Right lobe of liver (tissue), 6 donors: ENCODE results near the gene HOXA11. TPM values are rescaled to one million over a fixed set of nuclear protein-coding genes. Genes with fewer than 3 reads are reported as not detected.

Experiments used
- ATAC-seq, 4 donors: fragments of 200-7000 bp; cut with Tn5 transposase; one replicate each; pipeline ENCODE4 v1.9.1; 2020; ENCODE audit warnings: mild to moderate bottlenecking in 4 of 4, moderate library complexity in 4 of 4
- DNase-seq, 3 donors: peaks; one replicate each; pipeline ENCODE4 v3.0.0-alpha.2; 2020
- H3K27ac ChIP-seq, 3 donors: fragments of 200-600 bp; one replicate each; pipeline ENCODE4 v1.8.0; 2022
- H3K27me3 ChIP-seq, 2 donors: fragments of 200-600 bp; one replicate each; pipeline ENCODE4 v1.8.0; 2022
- H3K36me3 ChIP-seq, 4 donors: fragments of 200-600 bp; sonication (generic) in 1 of 4; one replicate each; pipeline versions ENCODE4 v1.5.1 to v1.8.0; 2017 to 2022; ENCODE audit warnings: control low read depth in 1 of 4
- H3K4me1 ChIP-seq, 4 donors: fragments of 200-600 bp; sonication (generic) in 1 of 4; one replicate each; pipeline versions ENCODE4 v1.5.1 to v1.8.0; 2017 to 2022; ENCODE audit warnings: control low read depth in 1 of 4
- H3K4me3 ChIP-seq, 3 donors: fragments of 200-600 bp; one replicate each; pipeline ENCODE4 v1.8.0; 2022
- H3K9me3 ChIP-seq, 4 donors: fragments of 200-600 bp; sonication (generic) in 1 of 4; one replicate each; pipeline versions ENCODE4 v1.5.1 to v1.8.0; 2017 to 2022; ENCODE audit warnings: control low read depth in 1 of 4
- POLR2A ChIP-seq: fragments of 450-650 bp; IDR thresholded peaks from one replicate; pipeline ENCODE4 v1.6.1; 2017; ENCODE audit warnings: antibody characterized with exemption, mild to moderate bottlenecking
- WGBS: methylation state at CpG from one replicate; pipeline ENCODE4 v1.1.6; 2018; ENCODE audit warnings: low coverage, low lambda C conversion rate; ENCODE audit not compliant: insufficient coverage; ENCODE audit errors: missing lambda C conversion rate; 5-methylcytosine and 5-hydroxymethylcytosine counted together
- intact Hi-C, 2 donors: fragments of 100-400 bp; cut with DNase I; formaldehyde crosslinking; loops; one replicate each; pipeline versions ENCODE4 v1.11.2 to v1.14.1; 2022
- total RNA-seq, 6 experiments: library from RNA; depleted of rRNA in 2 of 6; stranded (reverse); fragments of >200 nt in 2 of 6; fragmentation: NEBNext Ultra II Directional in 3 of 6; extraction: Animal tissue kit (Norgen Biotek cat#: 25700) in 3 of 6; gene quantifications; one replicate each; pipeline versions ENCODE4 v1.1.0 to v1.2.4, GENCODE V29; 2016 to 2023
- TF ChIP-seq, protein P1 (sequence below), 4 donors: fragments of 200-600 bp in 3 of 4; fragments of 450-650 bp in 1 of 4; IDR thresholded peaks; one replicate each; pipeline versions ENCODE4 v1.5.1 to v1.8.0; 2016 to 2022; ENCODE audit warnings: antibody characterized with exemption in 4 of 4, mild to moderate bottlenecking in 2 of 4
- donor health status: DM: no; HTN: yes; CAD: no.
- donor health status: DM: no; HTN: no; CAD: no.
- donor health status: DM: no; HTN: no; CAD: no.
- donor health status: DM: no; HTN: yes; CAD: no.
- donor health status: DM: no; HTN: yes; CAD: no.

The HOXA11 gene
- total RNA-seq, 6 experiments from 2014 or later, result not detected

DNA sequence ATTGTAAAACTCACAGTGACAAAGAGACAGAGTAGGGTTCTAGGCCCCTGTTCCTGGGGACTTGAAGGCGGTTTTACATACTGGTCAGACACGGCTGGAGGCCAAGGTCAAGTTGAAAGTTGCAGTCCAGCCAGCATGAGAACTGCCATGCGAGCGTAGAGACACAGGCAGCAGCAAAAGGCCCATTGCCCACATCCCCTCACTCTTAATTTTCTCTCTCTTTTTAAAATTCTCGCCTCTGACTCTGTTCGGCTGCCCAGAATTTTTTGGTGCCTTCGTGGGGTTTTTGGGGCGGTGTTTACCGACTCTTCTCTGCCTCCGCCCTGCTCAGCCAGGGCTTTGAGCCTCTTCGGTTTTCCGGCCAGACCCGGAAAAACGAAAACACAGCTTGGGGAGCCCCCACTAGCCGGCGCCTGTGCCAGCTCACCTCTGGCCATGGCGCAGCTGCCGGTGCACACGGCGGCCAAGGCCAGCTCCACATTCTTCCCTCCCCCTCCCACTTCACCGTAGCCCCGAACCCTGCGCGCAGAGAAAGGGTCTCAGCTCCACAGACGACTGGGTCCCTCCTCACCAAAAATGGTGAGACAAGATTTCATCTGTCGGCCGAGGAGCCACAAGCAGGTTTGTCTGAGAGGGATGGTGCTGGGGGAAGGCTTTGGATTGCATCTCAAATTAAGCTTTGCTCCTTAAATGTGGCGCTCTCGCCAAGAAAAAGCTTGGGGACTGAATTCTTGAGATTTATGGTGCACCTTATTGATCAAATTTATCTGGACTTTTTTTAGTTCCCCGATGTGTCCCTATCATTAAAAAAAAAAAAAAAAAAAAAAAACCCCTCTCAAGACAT is 17.2 kb upstream of the HOXA11 start:
- Histone ChIP-seq H3K27ac (no peak overlapping the region), H3K4me3 (no peak overlapping the region), H3K36me3 (no peaks in the 10 kb centered on the region), H3K27me3 (peaks cover 43 to 67% of the 10 kb centered on the region in 2 donors), H3K4me1 (peaks cover 0 to 25% (median 5%) of the 10 kb centered on the region in 4 donors), H3K9me3 (no peaks in the 10 kb centered on the region)
- no peak for TF ChIP-seq POLR2A
- TF ChIP-seq, protein P1, sequence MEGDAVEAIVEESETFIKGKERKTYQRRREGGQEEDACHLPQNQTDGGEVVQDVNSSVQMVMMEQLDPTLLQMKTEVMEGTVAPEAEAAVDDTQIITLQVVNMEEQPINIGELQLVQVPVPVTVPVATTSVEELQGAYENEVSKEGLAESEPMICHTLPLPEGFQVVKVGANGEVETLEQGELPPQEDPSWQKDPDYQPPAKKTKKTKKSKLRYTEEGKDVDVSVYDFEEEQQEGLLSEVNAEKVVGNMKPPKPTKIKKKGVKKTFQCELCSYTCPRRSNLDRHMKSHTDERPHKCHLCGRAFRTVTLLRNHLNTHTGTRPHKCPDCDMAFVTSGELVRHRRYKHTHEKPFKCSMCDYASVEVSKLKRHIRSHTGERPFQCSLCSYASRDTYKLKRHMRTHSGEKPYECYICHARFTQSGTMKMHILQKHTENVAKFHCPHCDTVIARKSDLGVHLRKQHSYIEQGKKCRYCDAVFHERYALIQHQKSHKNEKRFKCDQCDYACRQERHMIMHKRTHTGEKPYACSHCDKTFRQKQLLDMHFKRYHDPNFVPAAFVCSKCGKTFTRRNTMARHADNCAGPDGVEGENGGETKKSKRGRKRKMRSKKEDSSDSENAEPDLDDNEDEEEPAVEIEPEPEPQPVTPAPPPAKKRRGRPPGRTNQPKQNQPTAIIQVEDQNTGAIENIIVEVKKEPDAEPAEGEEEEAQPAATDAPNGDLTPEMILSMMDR (IDR thresholded peaks at IDR 0.05), result no peak
- intact Hi-C loops, result loop anchor here in 1 of 2 donors (10.0 kb wide), 1 partner anchor 823 kb away; no protein-coding TSS in a partner anchor
- ATAC-seq (peak in 2 of 4 donors; percentile 7 to 23), DNase-seq (no peak)
- WGBS, result 9% methylated on average over 17 of the region's 30 CpGs

DNA sequence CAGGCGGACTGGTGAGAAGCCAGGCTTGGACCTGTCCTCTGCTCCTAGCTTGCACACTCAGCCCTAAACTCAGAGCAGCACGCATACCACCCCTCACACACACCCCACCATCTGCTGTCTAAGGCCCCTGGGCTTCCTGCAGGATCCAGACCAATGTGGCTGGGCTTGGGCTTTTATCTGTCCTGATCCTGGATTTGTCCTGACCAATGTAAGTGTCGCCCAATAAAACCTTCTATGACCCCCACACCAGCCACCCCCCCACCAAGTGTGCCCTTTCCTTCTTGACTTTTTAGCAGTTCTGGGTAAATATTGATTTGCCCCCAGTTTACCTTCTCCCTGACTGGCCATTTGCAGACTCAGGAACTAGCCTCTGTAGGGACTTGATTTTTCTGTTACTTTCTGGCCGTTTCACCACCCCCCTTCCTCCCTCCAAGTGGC is 16.6 kb upstream of the HOXA11 start:
- 3% methylated on average over 3 of the region's 4 CpGs for WGBS
- intact Hi-C loops, result loop anchor here in 1 of 2 donors (10.0 kb wide), 1 partner anchor 823 kb away; no protein-coding TSS in a partner anchor
- TF ChIP-seq, protein P1 (IDR thresholded peaks at IDR 0.05), result no peak
- TF ChIP-seq POLR2A, result no peak
- H3K27ac ChIP-seq, result no peak overlapping the region
- no peak overlapping the region for H3K4me3 ChIP-seq
- ATAC-seq (peak in 3 of 4 donors; percentile 9 to 25 (median 14)), DNase-seq (peak in 1 of 3 donors; percentile 21)
- no peaks in the 10 kb centered on the region for H3K9me3 ChIP-seq
- H3K36me3 ChIP-seq, result no peaks in the 10 kb centered on the region
- H3K27me3 ChIP-seq, result peaks cover 37 to 65% of the 10 kb centered on the region in 2 donors
- H3K4me1 ChIP-seq, result peaks cover 0 to 25% (median 5%) of the 10 kb centered on the region in 4 donors

DNA sequence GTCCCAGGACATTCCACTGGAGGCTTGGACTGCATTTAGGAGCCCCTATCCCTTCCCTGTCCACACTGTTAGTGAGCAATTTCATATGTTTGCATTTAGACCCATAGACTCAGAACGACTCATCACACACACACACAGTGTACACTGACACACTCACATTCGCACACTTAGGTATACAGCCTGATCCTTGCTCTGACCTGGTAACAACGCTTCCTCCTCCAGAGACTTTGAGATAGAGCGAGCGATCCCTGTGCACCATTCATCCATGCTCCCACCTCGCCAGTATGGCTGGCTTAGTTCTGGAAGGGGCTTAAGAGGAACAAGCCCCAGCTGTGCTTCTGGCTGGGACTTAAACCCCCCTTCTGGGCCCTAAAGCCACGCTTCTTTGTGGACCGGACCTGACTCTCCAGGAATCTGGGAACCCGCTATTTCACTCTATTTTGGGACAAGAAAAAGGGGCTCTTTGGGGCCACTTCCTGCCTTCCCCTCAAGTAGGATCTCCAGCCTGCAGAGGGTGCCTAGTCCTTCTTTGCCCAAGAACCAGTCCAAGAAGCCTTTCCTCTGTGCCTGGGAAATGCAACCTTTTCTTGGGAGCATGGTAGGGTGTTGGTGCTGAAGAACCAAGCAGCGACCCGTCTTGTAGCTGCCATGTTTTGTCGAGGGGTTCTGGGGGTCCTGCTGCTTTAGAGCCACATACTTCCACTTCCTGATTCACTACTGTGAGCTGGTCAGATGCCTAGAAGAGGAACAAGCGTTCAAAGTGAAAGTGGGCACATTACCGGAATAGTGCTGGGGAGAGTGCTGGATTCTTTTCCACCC is 15.9 kb upstream of the HOXA11 start:
- no peaks in the 10 kb centered on the region for H3K36me3 ChIP-seq
- H3K4me1 ChIP-seq, result peaks cover 0 to 25% (median 5%) of the 10 kb centered on the region in 4 donors
- no peak for TF ChIP-seq POLR2A
- TF ChIP-seq, protein P1 (IDR thresholded peaks at IDR 0.05), result no peak
- 9% methylated on average over 7 of the region's 14 CpGs for WGBS
- H3K9me3 ChIP-seq, result no peaks in the 10 kb centered on the region
- no peak overlapping the region for H3K27ac ChIP-seq
- H3K27me3 ChIP-seq, result peaks cover 33 to 64% of the 10 kb centered on the region in 2 donors
- H3K4me3 ChIP-seq, result no peak overlapping the region
- ATAC-seq (peak; percentile 24 to 55 (median 47)), DNase-seq (no peak)
- intact Hi-C loops, result loop anchor here in 1 of 2 donors (10.0 kb wide), 1 partner anchor 824 kb away; no protein-coding TSS in a partner anchor
